ENCODE measurements around the gene STK25. TPM values are rescaled to one million over a fixed set of nuclear protein-coding genes. Genes with fewer than 3 reads are reported as not detected.

Gene STK25
- polyA plus RNA-seq, 3 donors = 62.7 to 215 (median 69.5) TPM

- H3K9ac ChIP-seq (ENCODE audit: insufficient read depth, low read length, poor library complexity, severe bottlenecking) = no peak overlapping the region
These were observed 14.0 kb downstream of the STK25 start for GRCh38 chr2:241494311-241494908.

GRCh38 chr2:241493092-241493491 lies 15.3 kb downstream of the STK25 start:
- H3K36me3 ChIP-seq (replicated peaks in 1 of 2; ENCODE audit: control insufficient read depth in 1 of 2, insufficient read depth in 2 of 2, low read length in 2 of 2) = peaks cover 19 to 41% of the 10 kb centered on the region in 2 donors

More at GRCh38 chr2:241494311-241494908, 14.0 kb downstream of the STK25 start:
- no peaks in the 10 kb centered on the region for H3K27me3 ChIP-seq (ENCODE audit: control insufficient read depth in 2 of 2, insufficient read depth in 2 of 2, low read length in 2 of 2)
- no peak for TF ChIP-seq CTCF (IDR thresholded peaks at IDR 0.05)
- no peak overlapping the region for H3K27ac ChIP-seq (ENCODE audit: low read depth in 1 of 2, low read length in 2 of 2)
- H3K36me3 Mint-ChIP-seq = peaks cover 39 to 55% of the 10 kb centered on the region in 2 donors
- peaks cover 0 to 2% (median 2%) of the 10 kb centered on the region in 3 donors for H3K27me3 Mint-ChIP-seq (ENCODE audit: low read depth in 3 of 3)
- WGBS (ENCODE audit: insufficient coverage) = 97% methylated on average over 16 of the region's 16 CpGs
- H3K36me3 ChIP-seq (replicated peaks in 1 of 2; ENCODE audit: control insufficient read depth in 1 of 2, insufficient read depth in 2 of 2, low read length in 2 of 2) = peaks cover 24 to 52% of the 10 kb centered on the region in 2 donors
- H3K4me3 ChIP-seq (replicated peaks in 1 of 3; ENCODE audit: low read depth in 2 of 3, low read length in 3 of 3) = no peak overlapping the region
- intact Hi-C loops (cut with micrococcal nuclease) = no loop called here
- no peaks in the 10 kb centered on the region for H3K9me3 Mint-ChIP-seq
- H3K79me2 ChIP-seq (ENCODE audit: insufficient read depth, low read length) = no peaks in the 10 kb centered on the region
- H3K4me1 Mint-ChIP-seq = no peaks in the 10 kb centered on the region
- H3K4me1 ChIP-seq (ENCODE audit: control insufficient read depth in 1 of 2, insufficient read depth in 2 of 2, low read length in 2 of 2) = no peaks in the 10 kb centered on the region
- H3K9me3 ChIP-seq (replicated peaks in 1 of 2; ENCODE audit: control insufficient read depth in 1 of 2, insufficient read depth in 1 of 2, low read length in 2 of 2) = no peaks in the 10 kb centered on the region
- H2AFZ ChIP-seq (ENCODE audit: insufficient read depth, low read depth, low read length, poor library complexity, severe bottlenecking) = no peak overlapping the region
- H3K4me2 ChIP-seq (replicated peaks; ENCODE audit: extremely low read depth, low read length, poor library complexity, severe bottlenecking) = no peak overlapping the region
- DNase-seq = no peak
- no peak overlapping the region for H3K4me3 Mint-ChIP-seq
- no peaks in the 10 kb centered on the region for H4K20me1 ChIP-seq (ENCODE audit: insufficient read depth, low read length)
- no peak overlapping the region for H3K27ac Mint-ChIP-seq

More at GRCh38 chr2:241493092-241493491, 15.3 kb downstream of the STK25 start:
- Mint-ChIP-seq H3K27ac (peak overlapping the region in 1 of 7 donors; percentile 61), H3K9me3 (no peaks in the 10 kb centered on the region), H3K4me3 (no peak overlapping the region), H3K4me1 (no peaks in the 10 kb centered on the region), H3K27me3 (ENCODE audit: low read depth in 3 of 3) (peaks cover 0 to 7% (median 2%) of the 10 kb centered on the region in 3 donors), H3K36me3 (peaks cover 34 to 46% of the 10 kb centered on the region in 2 donors)
- no peaks in the 10 kb centered on the region for H3K79me2 ChIP-seq (ENCODE audit: insufficient read depth, low read length)
- H3K4me3 ChIP-seq (replicated peaks in 1 of 3; ENCODE audit: low read depth in 2 of 3, low read length in 3 of 3) = no peak overlapping the region
- 99% methylated on average over 9 of the region's 10 CpGs for WGBS (ENCODE audit: insufficient coverage)
- H3K4me2 ChIP-seq (replicated peaks; ENCODE audit: extremely low read depth, low read length, poor library complexity, severe bottlenecking) = no peak overlapping the region
- H3K9ac ChIP-seq (ENCODE audit: insufficient read depth, low read length, poor library complexity, severe bottlenecking) = no peak overlapping the region
- DNase-seq = no peak
- no peaks in the 10 kb centered on the region for H3K9me3 ChIP-seq (replicated peaks in 1 of 2; ENCODE audit: control insufficient read depth in 1 of 2, insufficient read depth in 1 of 2, low read length in 2 of 2)
- H3K27ac ChIP-seq (ENCODE audit: low read depth in 1 of 2, low read length in 2 of 2) = no peak overlapping the region
- TF ChIP-seq CTCF (IDR thresholded peaks at IDR 0.05) = no peak
- H3K27me3 ChIP-seq (ENCODE audit: control insufficient read depth in 2 of 2, insufficient read depth in 2 of 2, low read length in 2 of 2) = no peaks in the 10 kb centered on the region
- no peaks in the 10 kb centered on the region for H3K4me1 ChIP-seq (ENCODE audit: control insufficient read depth in 1 of 2, insufficient read depth in 2 of 2, low read length in 2 of 2)
- intact Hi-C loops (cut with micrococcal nuclease) = no loop called here
- H2AFZ ChIP-seq (ENCODE audit: insufficient read depth, low read depth, low read length, poor library complexity, severe bottlenecking) = no peak overlapping the region
- H4K20me1 ChIP-seq (ENCODE audit: insufficient read depth, low read length) = no peaks in the 10 kb centered on the region

Data from CD14-positive monocyte (primary cell).